ENCODE measurements around the gene NACA2.
"Not testable (repeated sequence)": the region's sequence is repeated elsewhere in the genome, so short reads cannot be mapped to it uniquely, and the experiment has no call there.

NACA2 gene

DNA sequence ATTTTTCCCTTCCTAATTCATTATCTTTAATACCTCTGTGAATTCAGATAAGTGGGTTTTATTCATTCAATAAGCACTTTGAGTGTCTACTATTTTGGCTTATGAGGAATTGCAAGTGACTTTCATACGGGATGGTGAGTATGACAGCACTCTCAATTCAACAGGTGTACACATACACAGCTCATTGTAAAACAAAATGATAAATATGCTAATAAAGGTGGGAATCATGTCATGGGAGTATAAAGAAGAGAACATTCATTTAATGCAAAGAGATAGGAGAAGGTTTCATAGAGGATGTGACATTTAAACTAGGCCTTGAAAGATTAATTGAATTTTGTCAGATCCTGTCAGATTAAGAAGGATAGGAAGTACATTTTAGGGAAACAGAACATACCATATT lies 19.4 kb downstream of the NACA2 start:
- no peak overlapping the region for H3K4me3 ChIP-seq (ENCODE audit: low read length)
- no peak for DNase-seq (ENCODE audit: low read depth)
- TF ChIP-seq, protein P1, sequence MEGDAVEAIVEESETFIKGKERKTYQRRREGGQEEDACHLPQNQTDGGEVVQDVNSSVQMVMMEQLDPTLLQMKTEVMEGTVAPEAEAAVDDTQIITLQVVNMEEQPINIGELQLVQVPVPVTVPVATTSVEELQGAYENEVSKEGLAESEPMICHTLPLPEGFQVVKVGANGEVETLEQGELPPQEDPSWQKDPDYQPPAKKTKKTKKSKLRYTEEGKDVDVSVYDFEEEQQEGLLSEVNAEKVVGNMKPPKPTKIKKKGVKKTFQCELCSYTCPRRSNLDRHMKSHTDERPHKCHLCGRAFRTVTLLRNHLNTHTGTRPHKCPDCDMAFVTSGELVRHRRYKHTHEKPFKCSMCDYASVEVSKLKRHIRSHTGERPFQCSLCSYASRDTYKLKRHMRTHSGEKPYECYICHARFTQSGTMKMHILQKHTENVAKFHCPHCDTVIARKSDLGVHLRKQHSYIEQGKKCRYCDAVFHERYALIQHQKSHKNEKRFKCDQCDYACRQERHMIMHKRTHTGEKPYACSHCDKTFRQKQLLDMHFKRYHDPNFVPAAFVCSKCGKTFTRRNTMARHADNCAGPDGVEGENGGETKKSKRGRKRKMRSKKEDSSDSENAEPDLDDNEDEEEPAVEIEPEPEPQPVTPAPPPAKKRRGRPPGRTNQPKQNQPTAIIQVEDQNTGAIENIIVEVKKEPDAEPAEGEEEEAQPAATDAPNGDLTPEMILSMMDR (conservative IDR thresholded peaks at IDR 0.05; ENCODE audit: low read depth, low read length) = no peak

DNA sequence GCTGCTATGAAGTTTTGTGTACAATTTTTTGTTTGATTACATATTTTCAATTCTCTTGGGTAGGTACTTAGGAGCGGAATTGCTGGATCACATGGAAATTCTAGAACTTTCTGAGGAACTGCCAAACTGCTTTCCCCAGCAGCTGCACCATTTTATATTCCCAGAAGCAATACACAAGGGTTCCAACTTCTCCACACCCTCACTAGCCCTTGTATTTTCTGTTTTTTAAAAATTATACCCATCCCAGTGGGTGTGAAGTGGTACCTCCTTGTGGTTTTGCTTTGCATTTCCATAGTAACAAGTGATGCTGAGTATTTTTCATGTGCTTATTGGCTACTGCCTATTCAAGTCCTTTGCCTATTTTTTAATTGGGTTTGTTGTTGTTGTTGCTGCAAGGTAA lies 20.9 kb downstream of the NACA2 start:
- H3K4me3 ChIP-seq (ENCODE audit: low read length) = no peak overlapping the region
- no peak for DNase-seq (ENCODE audit: low read depth)
- TF ChIP-seq, protein P1 (conservative IDR thresholded peaks at IDR 0.05; ENCODE audit: low read depth, low read length) = no peak

DNA sequence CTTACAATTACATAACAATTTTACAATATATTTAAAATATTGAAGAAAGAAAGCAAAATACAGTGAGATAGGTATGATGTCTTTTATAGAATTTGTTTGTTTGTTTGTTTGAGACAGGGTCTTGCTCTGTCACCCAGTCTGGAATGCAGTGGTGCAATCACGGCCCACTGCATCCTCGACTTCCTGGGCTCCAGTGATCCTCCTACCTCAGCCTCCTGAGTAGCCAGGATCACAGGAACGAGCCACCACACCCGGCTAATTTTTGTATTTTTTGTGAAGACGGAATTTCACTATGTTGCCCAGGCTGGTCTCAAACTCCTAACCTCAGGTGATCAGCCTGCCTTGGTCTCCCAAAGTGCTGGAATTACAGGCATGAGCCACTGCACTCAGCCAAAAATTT lies 21.5 kb downstream of the NACA2 start:
- DNase-seq (ENCODE audit: low read depth); H3K4me3 ChIP-seq (ENCODE audit: low read length): not testable (repeated sequence)

DNA sequence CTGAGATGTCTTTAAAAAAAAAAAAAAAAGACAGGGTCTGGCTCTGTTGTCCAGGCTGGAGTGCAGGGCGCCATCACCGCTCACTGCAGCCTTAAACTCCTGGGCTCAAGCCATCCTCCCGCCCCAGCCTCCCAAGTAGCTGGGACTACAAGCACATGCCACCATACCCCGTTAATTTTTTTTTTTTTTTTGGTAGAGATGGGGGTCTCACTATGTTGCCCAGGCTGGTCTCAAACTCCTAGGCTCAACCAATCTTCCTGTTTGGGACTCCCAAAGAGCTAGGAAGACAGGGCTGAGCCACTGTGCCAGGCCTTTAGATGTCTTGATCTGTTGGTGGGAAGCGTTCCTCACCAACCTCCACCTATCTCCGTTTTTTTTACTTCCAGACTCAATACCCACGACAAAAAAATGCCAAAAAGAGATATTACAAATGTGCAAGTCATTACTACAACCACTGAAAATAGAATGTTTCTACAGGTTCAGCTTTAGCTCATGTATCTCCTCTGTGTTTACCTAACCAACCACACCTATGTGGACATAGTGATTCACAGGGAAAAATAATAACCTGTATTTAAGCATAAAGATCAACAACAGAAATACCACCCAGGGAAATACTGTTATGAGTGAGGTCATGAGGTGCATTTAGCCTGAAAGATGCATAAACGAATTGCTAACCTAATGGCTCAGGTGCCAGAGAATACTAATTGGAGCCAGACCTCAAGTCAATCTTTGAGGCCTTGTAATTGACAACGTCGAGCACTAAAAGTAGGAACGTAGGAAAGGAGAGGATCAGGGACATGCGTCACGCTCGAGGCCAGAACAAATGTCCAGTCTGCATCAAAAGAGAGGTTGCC lies 22.6 kb downstream of the NACA2 start:
- H3K4me3 ChIP-seq (ENCODE audit: low read length) = no peak overlapping the region
- DNase-seq (ENCODE audit: low read depth) = no peak
- TF ChIP-seq, protein P1 (conservative IDR thresholded peaks at IDR 0.05; ENCODE audit: low read depth, low read length) = no peak

DNA sequence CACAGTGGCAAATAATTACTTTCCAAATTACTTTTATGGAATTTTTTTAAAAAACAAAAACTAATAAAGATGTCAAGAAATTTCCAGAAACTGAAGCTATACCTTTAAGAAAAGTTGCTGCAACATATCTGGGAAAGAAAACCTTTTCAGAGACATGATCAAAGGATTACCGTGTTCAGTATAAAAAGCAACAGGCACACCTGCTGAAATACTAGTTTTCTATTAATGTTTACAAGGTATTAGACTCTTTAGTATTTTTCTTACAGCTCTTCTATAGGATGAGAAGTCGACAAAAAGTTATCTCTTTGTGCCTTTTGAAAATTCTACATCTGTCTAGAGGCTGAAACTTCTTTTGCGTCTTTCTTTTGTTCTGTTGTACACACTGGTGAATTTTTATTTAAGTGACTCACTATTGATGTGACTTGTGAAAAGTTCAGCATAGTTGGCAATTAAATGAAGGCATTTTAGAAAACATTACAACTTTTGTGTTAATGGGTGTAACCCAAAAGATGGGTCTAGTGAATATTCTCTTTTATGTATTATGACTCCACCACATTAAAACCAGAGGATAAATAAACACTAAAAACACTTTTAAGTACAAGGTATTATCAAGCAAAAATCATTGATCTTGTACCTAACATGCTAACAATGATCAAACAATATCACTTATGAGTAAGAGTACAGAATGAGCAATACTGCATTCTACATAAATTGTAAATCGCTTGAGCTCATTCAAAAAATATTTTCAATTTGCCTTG lies 23.8 kb downstream of the NACA2 start:
- no peak overlapping the region for H3K4me3 ChIP-seq (ENCODE audit: low read length)

DNA sequence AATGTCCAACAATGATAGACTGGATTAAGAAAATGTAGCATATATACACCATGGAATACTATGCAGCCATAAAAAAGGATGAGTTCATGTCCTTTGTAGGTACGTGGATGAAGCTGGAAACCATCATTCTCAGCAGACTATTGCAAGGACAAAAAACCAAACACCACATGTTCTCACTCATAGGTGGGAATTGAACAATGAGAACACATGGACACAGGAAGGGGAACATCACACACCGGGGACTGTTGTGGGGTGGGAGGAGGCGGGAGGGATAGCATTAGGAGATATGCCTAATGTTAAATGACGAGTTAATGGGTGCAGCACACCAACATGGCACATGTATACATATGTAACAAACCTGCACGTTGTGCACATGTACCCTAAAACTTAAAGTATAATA lies 24.6 kb downstream of the NACA2 start:
- H3K4me3 ChIP-seq (ENCODE audit: low read length); DNase-seq (ENCODE audit: low read depth): not testable (repeated sequence)

More for the DNA sequence above, 23.8 kb downstream of the NACA2 start:
- TF ChIP-seq, protein P1 (conservative IDR thresholded peaks at IDR 0.05; ENCODE audit: low read depth, low read length) = no peak
- DNase-seq (ENCODE audit: low read depth) = no peak

DNA sequence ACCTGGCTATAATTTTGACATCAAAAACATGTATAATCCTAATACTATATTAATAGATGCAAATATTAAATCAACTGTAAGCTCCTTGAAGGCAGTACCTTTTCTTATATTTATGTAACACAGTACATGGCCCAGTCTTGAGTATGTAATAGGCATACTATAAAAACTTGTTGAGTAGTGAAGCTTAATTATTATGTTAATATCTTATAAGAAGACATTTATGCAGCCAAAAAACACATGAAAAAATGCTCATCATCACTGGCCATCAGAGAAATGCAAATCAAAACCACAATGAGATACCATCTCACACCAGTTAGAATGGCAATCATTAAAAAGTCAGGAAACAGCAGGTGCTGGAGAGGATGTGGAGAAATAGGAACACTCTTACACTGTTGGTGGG lies 25.2 kb downstream of the NACA2 start:
- DNase-seq (ENCODE audit: low read depth); H3K4me3 ChIP-seq (ENCODE audit: low read length): not testable (repeated sequence)

DNA sequence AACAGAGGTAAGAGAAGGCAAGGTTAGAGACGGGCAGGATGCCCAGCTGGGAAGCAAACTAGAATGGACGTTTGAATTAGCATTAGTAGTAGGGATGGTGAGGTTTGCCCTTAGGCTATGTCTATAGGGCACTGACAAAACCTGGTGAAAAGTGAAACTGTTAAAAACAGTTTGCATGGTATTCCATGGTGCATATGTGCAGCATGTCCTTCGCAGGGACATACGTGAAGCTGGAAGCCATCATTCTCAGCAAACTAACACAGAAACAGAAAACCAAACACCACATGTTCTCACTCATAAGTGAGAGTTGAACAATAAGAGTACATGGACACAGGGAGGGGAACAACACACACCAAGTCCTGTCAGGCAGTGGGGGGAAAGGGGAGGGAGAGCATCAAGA lies 25.8 kb downstream of the NACA2 start:
- TF ChIP-seq, protein P1 (conservative IDR thresholded peaks at IDR 0.05; ENCODE audit: low read depth, low read length) = no peak
- no peak overlapping the region for H3K4me3 ChIP-seq (ENCODE audit: low read length)
- DNase-seq (ENCODE audit: low read depth) = no peak

Data from retinal pigment epithelial cell (primary cell).